Peyer's patch (tissue), 4 donors: ENCODE measurements around the gene SGTA. TPM values are rescaled to one million over a fixed set of nuclear protein-coding genes. Genes with fewer than 3 reads are reported as not detected.
"Not testable (repeated sequence)": the region's sequence is repeated elsewhere in the genome, so short reads cannot be mapped to it uniquely, and the experiment has no call there.

ENCODE experiments used
- DNase-seq, 3 donors: peaks; one replicate each; pipeline ENCODE4 v3.0.0-alpha.2; 2017 to 2019
- H3K27ac ChIP-seq, 4 donors: fragments of 200-600 bp; sonication (generic); one replicate each; pipeline ENCODE4 v1.5.1; 2016 to 2019
- H3K27me3 ChIP-seq, 2 donors: fragments of 200-600 bp; sonication (generic); one replicate each; pipeline ENCODE4 v1.5.1; 2019
- H3K36me3 ChIP-seq, 3 donors: fragments of 200-600 bp; sonication (generic); one replicate each; pipeline ENCODE4 v1.5.1; 2016 to 2019
- H3K4me1 ChIP-seq, 4 donors: fragments of 200-600 bp; sonication (generic); one replicate each; pipeline ENCODE4 v1.5.1; 2016 to 2019
- H3K4me3 ChIP-seq, 4 donors: fragments of 200-600 bp; sonication (generic); 1 replicate in 3 of 4; 2 replicates in 1 of 4; pipeline ENCODE4 v1.5.1; 2016 to 2019; ENCODE audit warnings: mild to moderate bottlenecking in 1 of 4
- H3K9me3 ChIP-seq, 4 donors: fragments of 200-600 bp; sonication (generic); one replicate each; pipeline ENCODE4 v1.5.1; 2016 to 2019; ENCODE audit warnings: mild to moderate bottlenecking in 1 of 4
- CTCF ChIP-seq, 6 experiments: fragments of 450-650 bp in 4 of 6; fragments of 200-600 bp in 2 of 6; sonication (generic) in 1 of 6; IDR thresholded peaks; one replicate each; pipeline ENCODE4 v1.5.1; 2017 to 2019; ENCODE audit warnings: antibody characterized with exemption in 6 of 6, mild to moderate bottlenecking in 3 of 6, moderate library complexity in 1 of 6
- POLR2A ChIP-seq, 2 donors: fragments of 450-650 bp; IDR thresholded peaks; one replicate each; pipeline ENCODE4 v1.5.1; 2017; ENCODE audit warnings: antibody characterized with exemption in 2 of 2, mild to moderate bottlenecking in 2 of 2, moderate library complexity in 2 of 2
- total RNA-seq, 4 donors: library from RNA; depleted of rRNA; stranded (reverse); fragments of >200 nt; gene quantifications; one replicate each; pipeline ENCODE4 v1.1.0, GENCODE V29; 2016

SGTA gene
- total RNA-seq, 4 donors from 2014 or later: 26.4 to 62.5 (median 45.7) TPM

GRCh38 chr19:2822846-2823245 is 39.8 kb upstream of the SGTA start:
- H3K27ac ChIP-seq: no peak overlapping the region
- peaks cover 0 to 14% (median 0%) of the 10 kb centered on the region in 3 donors for H3K36me3 ChIP-seq
- H3K27me3 ChIP-seq: no peaks in the 10 kb centered on the region
- DNase-seq: no peak
- TF ChIP-seq CTCF (IDR thresholded peaks at IDR 0.05) (no peak), POLR2A (IDR thresholded peaks at IDR 0.05) (no peak)
- no peak overlapping the region for H3K4me3 ChIP-seq
- peaks cover 0 to 8% (median 3%) of the 10 kb centered on the region in 4 donors for H3K4me1 ChIP-seq
- no peaks in the 10 kb centered on the region for H3K9me3 ChIP-seq

GRCh38 chr19:2820112-2820702 is 37.1 kb upstream of the SGTA start:
- DNase-seq: peak in 1 of 3 donors; percentile 56
- TF ChIP-seq CTCF (IDR thresholded peaks at IDR 0.05) (no peak), POLR2A (IDR thresholded peaks at IDR 0.05) (no peak)
- Histone ChIP-seq H3K27me3 (no peaks in the 10 kb centered on the region), H3K27ac (peak overlapping the region; percentile 28 to 83 (median 55)), H3K4me1 (peaks cover 0 to 8% (median 3%) of the 10 kb centered on the region in 4 donors), H3K4me3 (peak overlapping the region; percentile 69 to 98 (median 95)), H3K36me3 (peaks cover 0 to 6% (median 0%) of the 10 kb centered on the region in 3 donors), H3K9me3 (no peaks in the 10 kb centered on the region)

GRCh38 chr19:2819540-2820111 is 36.6 kb upstream of the SGTA start, which contains the start of gene ZNF554:
Gene ZNF554 (plus strand): TSS chr19:2819868. CDS start chr19:2820072, 204 bp downstream.
- peak within 1 kb of the TSS; percentile 28 to 83 (median 55) for H3K27ac ChIP-seq
- peaks cover 0 to 8% (median 3%) of the 10 kb centered on the region in 4 donors for H3K4me1 ChIP-seq
- peak; percentile 96 to 99 (median 98) for DNase-seq
- H3K27me3 ChIP-seq: no peaks in the 10 kb centered on the region
- peak within 1 kb of the TSS; percentile 69 to 98 (median 95) for H3K4me3 ChIP-seq
- H3K9me3 ChIP-seq: no peaks in the 10 kb centered on the region
- TF ChIP-seq CTCF (IDR thresholded peaks at IDR 0.05) (peak; percentile 96 to 100 (median 98)), POLR2A (IDR thresholded peaks at IDR 0.05) (peak; percentile 27)
- H3K36me3 ChIP-seq: peaks cover 0 to 6% (median 0%) of the 10 kb centered on the region in 3 donors

- not testable (repeated sequence) for H3K36me3 ChIP-seq, H3K27me3 ChIP-seq, H3K4me3 ChIP-seq, H3K9me3 ChIP-seq
- Histone ChIP-seq H3K4me1 (peaks cover 0 to 15% (median 3%) of the 10 kb centered on the region in 4 donors), H3K27ac (peak overlapping the region in 1 of 4 donors; percentile 30)
- peak in 1 of 3 donors; percentile 38 for DNase-seq
These were observed 34.3 kb upstream of the SGTA start for GRCh38 chr19:2817237-2817829.

- Histone ChIP-seq H3K4me3 (no peak overlapping the region), H3K9me3 (no peaks in the 10 kb centered on the region), H3K27me3 (no peaks in the 10 kb centered on the region), H3K36me3 (peaks cover 0 to 5% (median 0%) of the 10 kb centered on the region in 3 donors), H3K4me1 (peaks cover 0 to 22% (median 3%) of the 10 kb centered on the region in 4 donors), H3K27ac (no peak overlapping the region)
- DNase-seq: no peak
- TF ChIP-seq CTCF (IDR thresholded peaks at IDR 0.05) (no peak), POLR2A (IDR thresholded peaks at IDR 0.05) (no peak)
These were observed 33.6 kb upstream of the SGTA start for GRCh38 chr19:2816641-2817040.

- Histone ChIP-seq H3K27ac (no peak overlapping the region), H3K9me3 (no peaks in the 10 kb centered on the region), H3K27me3 (no peaks in the 10 kb centered on the region), H3K36me3 (peaks cover 0 to 5% (median 0%) of the 10 kb centered on the region in 3 donors), H3K4me3 (no peak overlapping the region), H3K4me1 (peaks cover 0 to 24% (median 4%) of the 10 kb centered on the region in 4 donors)
- no peak for DNase-seq
- TF ChIP-seq POLR2A (IDR thresholded peaks at IDR 0.05): no peak
- no peak for TF ChIP-seq CTCF (IDR thresholded peaks at IDR 0.05)
These were observed 32.9 kb upstream of the SGTA start for GRCh38 chr19:2815923-2816322.
